DMS114 treated with DMSO at 0.1 percent for 48 hours (cell line): ENCODE measurements around the gene ZFR2.
"Not testable (repeated sequence)": the region's sequence is repeated elsewhere in the genome, so short reads cannot be mapped to it uniquely, and the experiment has no call there.

Experiments used
- DNase-seq: peaks from one replicate; lab custom pipeline; 2025; ENCODE audit not compliant: unreplicated experiment; lab: John Stamatoyannopoulos, UW

The ZFR2 gene

DNA sequence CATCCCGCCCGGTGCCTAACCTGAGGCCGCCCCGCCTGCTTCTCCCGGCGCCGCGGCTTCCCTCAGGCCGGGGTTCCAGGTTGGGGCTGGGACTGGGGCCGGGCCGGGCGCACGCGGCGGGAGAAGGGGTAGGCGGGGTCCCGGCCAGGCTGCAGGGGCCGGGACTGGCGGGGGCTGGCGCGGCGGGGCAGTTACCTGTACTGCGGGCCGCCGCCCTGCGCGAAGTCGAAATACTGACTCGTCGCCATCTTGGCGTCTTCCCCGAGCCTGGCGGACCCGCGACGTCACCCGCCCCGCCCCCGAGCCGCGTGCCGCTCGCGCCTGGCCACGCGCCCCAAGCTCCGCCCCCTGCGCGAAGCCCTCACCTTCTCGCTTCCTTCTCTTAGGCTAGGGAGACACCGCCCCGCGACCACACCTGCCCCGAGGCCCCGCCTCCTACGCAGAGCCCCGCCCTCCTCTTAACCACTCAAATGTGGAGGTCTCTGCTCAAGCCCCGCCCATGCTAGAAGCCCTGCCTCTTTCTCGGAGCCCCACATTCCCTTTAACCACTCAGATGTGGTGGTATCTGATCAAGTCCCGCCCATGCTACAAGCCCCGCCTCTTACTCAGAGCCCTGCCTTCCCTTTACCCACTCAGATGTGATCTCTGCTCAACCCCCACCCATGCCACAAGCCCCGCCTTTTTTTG is at the start of gene ZFR2:
Gene ZFR2, minus strand, starts transcription at position 269 of the 687 bp plus-strand sequence. Its CDS starts 21 bp downstream, at position 248.
- DNase-seq, result peak; percentile 15

- DNase-seq, result no peak
Measured at GRCh38 chr19:3916033-3916432, 47.2 kb upstream of the ZFR2 start.

- DNase-seq, result no peak
Measured at GRCh38 chr19:3914199-3914598, 45.4 kb upstream of the ZFR2 start.

DNA sequence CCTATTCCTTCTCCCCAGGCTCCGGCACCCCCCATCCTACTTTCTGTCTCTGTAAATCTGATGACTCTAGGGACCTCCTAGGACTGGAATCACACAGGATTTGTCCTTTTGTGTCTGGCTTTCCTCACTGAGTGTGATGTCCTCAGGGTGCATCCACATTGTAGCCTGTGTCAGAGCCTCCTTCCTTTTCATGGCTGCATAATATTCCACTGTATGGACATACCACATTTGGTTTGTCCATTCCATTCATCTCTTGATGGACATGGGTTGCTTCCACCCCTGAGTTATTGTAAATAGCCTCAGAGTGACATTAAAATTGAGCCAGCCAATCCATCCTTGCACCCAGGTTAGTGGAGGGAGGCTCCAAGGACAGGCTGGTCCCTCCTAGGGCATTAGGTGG is 41.3 kb upstream of the ZFR2 start:
- no peak for DNase-seq

DNA sequence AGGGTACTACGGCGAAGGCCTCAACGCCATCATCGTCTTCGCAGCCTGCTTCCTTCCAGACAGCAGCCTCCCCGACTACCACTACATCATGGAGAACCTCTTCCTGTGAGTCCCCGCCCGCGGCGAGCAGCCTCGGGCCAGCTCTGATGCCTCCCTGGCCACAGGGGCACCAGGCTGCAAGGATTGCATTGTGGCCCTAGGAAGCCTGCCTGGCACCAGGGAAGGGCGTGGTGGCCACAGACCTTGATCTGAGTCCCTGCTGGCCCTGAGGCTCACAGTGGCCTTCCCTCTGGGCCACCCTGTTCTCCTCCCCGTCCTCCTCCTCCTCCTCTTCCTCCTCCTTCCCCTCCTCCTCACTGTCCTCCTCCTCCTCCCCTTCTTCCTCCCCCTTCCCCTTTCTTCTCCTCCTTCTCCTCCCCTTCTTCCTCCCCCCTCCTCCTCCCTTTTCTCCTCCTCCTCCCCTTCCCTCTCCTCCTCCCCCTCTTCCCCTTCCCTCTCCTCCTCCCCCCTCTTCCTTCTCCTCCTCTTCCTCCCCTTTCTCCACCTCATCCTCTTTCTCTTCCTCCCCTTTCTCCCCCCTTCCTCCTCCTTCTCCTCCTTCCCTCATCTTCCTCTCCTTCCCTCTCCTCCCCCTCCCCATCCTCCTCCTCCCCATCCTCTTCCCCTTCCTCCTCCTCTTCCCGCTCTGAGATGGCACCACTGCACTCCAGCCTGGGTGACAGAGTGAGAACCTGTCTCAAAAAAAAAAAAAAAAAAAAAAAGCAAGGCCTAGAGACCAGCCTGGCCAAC is 39.6 kb upstream of the ZFR2 start:
- no peak for DNase-seq

DNA sequence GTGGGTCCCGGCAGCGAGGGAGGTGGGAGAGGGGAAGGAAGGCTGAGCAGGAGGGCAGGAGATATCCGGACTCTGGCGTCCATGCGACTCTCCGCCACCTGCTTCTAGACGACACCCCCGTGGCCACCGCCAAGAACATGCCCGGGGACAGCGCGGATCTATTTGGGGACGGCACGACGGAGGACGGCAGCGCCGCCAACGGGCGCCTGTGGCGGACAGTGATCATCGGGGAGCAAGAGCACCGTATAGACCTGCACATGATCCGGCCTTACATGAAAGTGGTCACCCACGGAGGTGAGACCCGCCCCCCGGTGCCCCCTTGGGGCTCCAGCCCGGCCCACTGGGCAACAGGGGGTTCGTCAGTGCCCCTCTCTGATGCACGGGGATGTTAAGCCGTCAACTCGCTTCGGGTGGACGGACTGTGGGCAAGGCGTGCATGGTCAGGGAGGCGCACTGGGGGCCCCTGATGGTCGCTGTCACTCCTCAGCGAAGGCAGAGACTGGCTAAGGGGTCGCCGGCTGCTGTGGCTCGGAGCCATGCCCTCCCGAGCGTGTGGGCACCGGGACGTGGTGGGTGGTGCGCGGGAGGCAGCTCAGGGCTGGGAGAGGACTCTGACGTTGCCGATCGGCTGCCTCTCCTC is 38.9 kb upstream of the ZFR2 start:
- no peak for DNase-seq

DNA sequence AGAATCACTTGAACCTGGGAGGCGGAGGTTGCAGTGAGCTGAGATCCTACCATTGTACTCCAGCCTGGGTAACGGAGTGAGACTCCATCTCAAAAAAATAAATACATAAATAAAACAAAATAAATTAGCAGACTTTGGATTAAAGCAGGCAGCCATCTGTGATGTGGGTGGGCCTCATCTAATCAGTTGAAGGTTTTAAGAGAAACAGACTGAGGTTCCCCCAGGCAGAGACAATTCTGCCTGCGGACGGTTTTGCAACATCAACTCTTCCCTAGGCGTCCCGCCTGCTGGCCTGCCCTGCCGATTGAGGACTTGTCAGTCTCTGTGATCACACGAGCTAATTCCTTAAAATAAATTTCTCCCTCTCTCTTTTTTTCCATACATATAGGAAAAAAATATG is 35.4 kb upstream of the ZFR2 start:
- no peak for DNase-seq

DNA sequence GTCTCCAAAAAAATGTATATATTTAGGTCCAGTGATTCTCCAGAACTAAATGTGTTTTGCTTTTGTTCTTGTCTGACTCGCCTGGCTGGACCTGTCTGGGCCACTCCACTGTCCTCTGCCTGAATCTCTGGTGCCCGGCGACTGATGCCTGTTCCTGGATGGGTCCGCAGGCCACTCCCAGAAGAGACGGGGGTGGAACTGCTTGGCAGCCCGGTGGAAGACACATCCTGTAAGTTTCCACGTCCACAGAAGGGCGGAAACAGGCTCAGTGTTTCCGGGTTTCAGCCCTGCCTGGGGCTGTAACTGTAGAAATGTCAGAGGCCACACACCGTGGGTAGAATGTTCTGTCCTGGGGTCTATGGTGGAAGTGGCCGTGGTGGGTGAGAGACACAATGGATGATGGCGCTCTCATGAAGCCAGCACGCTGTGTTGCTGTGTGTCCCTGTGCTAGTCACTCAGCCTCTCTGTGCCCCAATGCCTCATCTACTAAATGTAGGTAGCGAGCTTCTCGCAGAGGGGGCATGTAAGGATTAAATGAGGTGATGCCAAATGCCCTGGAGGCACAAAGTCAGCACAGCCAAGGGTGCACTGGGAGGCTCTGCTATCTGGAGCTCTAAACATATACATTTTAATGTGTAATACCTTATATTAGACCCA is 33.6 kb upstream of the ZFR2 start:
- no peak for DNase-seq

- DNase-seq, result no peak
Measured at GRCh38 chr19:3899531-3900294, 30.9 kb upstream of the ZFR2 start.

GRCh38 chr19:3898426-3898825 is 29.6 kb upstream of the ZFR2 start:
- DNase-seq, result no peak

GRCh38 chr19:3897936-3898335 is 29.1 kb upstream of the ZFR2 start:
- no peak for DNase-seq

DNA sequence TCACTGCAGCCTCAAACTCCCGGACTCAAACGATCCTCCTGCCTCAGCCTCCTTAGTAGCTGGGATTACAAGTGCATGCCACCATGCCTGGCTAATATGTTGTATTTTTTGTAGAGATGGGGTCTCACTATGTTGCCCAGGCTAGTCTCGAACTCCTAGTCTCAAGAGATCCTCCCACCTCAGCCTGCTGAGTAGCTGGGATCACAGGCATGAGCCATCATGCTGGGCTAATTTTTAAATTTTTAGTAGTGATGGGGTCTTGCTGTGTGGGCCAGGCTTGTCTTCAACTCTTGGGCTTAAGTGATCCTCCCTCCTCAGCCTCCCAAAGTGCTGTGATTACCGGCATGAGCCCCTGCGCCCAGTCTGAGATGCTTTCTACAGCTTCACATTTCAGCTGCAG is 26.9 kb upstream of the ZFR2 start:
- no peak for DNase-seq

DNA sequence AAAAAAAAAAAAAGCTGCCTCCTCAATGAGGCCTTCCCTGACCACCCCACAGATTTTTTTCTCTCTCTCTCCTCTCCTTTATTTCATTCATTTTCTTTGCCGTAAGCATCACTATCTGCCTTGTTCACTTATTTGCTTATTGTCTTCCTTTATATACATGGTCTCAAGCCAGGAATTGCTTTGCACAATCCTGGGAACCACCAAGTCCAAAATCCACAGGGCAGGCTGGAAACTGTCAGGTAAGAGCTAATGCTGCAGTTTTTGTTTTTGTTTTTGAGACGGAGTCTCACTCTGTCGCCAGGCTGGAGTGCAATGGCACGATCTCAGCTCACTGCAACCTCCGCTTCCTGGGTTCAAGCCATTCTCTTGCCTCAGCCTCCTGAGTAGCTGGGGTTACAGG is 26.1 kb upstream of the ZFR2 start:
- not testable (repeated sequence) for DNase-seq

DNA sequence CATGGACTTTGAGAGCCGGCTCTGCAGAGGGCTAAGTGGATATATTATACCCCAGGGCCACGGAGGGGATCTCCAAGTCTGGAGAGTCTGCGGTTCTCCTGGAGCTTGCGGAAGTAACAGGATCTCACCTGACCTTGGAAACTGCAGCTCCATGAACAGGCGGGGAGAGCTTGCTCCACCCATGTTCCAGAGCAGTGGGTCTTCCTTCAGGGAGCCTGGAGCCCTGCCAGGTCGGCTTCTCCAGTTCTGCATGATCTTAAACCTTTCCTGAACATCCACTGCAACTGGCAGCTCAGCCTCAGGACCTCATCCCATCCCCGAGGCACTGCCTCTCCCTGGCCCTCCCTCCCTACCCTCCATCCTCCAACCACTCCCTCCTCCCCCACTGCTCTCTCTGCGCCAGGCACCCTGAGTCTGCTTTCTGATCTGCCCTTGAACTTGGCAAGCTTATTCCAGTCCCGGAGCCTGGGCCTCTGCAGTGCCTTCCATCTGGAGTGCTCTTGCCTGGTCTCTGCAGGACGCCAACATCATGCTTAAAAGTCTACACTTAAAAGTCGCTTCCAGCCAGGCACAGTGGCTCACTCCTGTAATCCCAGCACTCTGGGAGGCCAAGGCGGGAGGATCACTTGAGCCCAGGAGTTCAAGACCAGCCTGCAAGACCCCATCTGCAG is 24.8 kb upstream of the ZFR2 start:
- DNase-seq, result no peak

GRCh38 chr19:3890591-3890990 is 21.8 kb upstream of the ZFR2 start:
- no peak for DNase-seq

DNA sequence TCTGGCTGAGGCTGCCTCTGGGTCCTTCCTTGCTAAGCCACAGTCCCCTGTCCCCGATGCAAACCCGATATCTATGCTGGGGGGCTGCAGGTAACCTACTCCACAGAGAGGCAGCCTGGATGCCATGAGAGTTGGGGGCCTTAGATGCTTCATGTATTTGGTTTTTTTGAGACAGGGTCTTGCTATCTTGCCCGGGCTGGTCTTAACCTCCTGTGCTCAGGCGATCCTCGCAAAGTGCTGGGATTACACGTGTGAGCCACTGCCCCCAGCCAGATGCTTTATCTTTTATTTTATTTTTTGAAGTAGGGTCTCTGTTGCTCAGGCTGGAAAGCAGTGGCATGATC is 13.2 kb upstream of the ZFR2 start:
- DNase-seq, result no peak

GRCh38 chr19:3881272-3882040 is 12.6 kb upstream of the ZFR2 start:
- no peak for DNase-seq

DNA sequence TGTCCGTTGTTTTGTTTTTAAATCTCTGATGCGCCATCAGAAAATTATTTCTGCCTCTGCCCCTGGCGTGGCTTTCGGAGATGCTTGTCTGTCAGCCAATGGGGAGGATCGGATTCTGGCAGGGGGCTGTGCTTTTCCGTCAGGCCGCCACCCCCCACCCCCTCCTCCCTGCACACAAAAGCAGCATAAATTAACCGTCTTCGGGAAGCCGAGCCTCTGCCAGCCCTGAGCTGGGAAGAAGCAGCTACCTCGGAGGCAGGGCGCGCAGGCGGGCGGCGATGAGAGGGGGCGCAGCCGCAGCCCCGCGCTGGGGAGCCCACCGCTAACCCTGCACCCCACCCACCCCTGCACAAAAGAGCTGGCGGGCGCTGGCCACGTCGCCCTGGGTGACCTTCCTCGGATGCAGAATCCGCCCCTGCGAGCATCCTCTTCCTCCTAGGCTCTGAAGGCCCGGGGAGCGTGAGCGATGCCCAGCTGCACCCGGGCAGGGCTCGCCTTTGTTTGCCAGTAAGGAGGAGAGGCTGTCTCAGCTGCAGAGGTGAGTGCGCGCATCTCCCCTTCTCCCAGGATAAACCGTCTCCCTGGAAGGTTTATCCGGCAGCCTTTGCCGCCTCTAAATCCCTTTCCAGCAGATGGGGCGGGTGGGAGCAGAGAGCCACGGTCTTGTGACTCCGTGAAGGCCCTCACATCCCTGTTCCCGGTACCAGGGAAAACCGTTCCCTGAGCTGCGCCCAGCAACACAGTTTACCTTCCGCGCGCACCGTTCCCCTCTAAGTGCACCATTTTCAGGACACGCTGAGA is 11.8 kb upstream of the ZFR2 start, which contains the start of gene ATCAY:
Gene ATCAY, plus strand, starts transcription at position 215 of the 801 bp plus-strand sequence. CDS start 5,083 bp downstream, outside the sequence.
- peak; percentile 58 for DNase-seq

DNA sequence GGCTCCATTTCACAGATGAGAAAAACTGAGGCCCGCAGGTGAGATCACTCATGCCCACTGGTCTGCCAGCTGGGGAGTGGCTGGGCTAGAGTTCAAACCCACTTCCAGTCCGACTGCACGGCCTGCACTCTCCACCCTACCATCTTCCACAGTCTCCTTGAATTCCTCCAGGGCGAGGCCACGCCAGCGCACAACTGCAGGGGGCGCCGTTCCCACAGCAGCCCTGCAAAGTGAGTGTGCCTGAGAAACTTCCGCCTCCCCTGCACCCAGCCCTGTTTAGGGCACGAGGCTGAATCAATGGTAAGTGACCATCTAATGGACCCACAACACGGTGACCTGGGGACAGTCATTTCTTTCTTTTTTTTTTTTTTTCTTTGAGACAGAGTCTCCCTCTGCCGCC is 10.8 kb upstream of the ZFR2 start:
- DNase-seq, result no peak
